GM12878 (cell line): ENCODE data around the gene TOE1.

Experiments used
- CBFB ChIP-seq: IDR thresholded peaks from 2 replicates; pipeline ENCODE4 v1.6.1; 2016; ENCODE audit warnings: antibody characterized with exemption, low read depth
- FOS ChIP-seq: IDR thresholded peaks from 3 replicates; pipeline ENCODE4 v1.6.1; 2011; ENCODE audit warnings: borderline replicate concordance; ENCODE audit not compliant: insufficient read length; ENCODE audit errors: extremely low read depth
- ZNF274 ChIP-seq: IDR thresholded peaks from one replicate; pipeline ENCODE4 v1.8.0; 2011; ENCODE audit not compliant: insufficient read length, insufficient read depth
- TF ChIP-seq, protein P1 (sequence below), 3 experiments: IDR thresholded peaks in 2 of 3; conservative IDR thresholded peaks in 1 of 3; 2 replicates each; pipeline ENCODE4 v1.5.1; 2011; ENCODE audit warnings: low read depth in 3 of 3, low read length in 3 of 3, mild to moderate bottlenecking in 3 of 3, control low read depth in 2 of 3, moderate library complexity in 2 of 3, inconsistent platforms in 1 of 3, mixed read lengths in 1 of 3; ENCODE audit not compliant: control insufficient read depth in 2 of 3, insufficient read depth in 1 of 3; ENCODE audit errors: extremely low read depth in 1 of 3

DNA sequence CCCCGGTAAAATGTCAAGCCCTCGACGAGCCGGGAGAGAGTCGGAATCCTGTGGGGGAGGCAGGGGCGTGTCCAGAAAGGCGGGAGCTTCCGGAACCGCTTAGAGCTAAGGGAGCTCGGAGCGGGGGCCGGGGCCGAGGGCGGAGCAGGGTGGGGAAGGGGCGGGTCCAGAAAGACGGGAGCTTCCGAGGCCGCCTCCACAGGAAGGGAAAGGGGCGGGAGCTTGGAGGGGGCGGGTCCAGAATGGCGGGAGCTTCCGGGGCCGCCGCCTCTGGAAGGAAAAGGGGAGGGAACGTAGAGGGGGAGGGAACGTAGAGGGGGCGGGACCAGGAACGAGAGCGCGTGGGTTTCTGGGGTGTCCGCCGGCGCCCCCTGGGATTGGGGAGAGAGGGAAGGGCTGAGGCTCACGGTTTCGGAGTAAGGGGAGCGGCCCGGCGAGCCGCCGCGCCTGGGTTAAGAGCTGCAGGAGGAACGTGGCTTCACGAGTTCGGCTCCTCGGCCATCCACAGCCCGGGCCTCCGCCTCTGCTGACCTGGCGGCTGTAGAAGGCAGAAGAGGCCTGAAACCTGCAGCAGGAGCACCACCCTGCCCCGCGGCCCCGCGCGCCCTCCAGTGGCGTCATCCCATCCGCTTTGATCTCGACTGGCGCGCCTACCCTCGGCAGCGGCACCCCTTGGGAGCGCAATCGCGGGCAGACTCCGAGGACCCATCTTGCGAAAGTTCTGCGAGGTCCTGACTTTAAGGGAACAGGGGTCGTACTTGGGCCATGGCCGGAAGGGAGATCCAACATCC, 36.3 kb upstream of the TOE1 start:
- TF ChIP-seq ZNF274 (no peak), CBFB (0 out of 2 replicates have a peak, but pooled peaks have one; percentile 38), FOS (no peak)
- TF ChIP-seq, protein P1, sequence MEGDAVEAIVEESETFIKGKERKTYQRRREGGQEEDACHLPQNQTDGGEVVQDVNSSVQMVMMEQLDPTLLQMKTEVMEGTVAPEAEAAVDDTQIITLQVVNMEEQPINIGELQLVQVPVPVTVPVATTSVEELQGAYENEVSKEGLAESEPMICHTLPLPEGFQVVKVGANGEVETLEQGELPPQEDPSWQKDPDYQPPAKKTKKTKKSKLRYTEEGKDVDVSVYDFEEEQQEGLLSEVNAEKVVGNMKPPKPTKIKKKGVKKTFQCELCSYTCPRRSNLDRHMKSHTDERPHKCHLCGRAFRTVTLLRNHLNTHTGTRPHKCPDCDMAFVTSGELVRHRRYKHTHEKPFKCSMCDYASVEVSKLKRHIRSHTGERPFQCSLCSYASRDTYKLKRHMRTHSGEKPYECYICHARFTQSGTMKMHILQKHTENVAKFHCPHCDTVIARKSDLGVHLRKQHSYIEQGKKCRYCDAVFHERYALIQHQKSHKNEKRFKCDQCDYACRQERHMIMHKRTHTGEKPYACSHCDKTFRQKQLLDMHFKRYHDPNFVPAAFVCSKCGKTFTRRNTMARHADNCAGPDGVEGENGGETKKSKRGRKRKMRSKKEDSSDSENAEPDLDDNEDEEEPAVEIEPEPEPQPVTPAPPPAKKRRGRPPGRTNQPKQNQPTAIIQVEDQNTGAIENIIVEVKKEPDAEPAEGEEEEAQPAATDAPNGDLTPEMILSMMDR (IDR thresholded peaks at IDR 0.05 in 2 of 3, conservative IDR thresholded peaks at IDR 0.05 in 1 of 3; ENCODE audit: control insufficient read depth in 2 of 3, extremely low read depth in 1 of 3, insufficient read depth in 1 of 3, low read depth in 3 of 3, low read length in 3 of 3), result peak; percentile 65 to 75 (median 68)
